Endothelial cell of umbilical vein (primary cell): ENCODE measurements around the gene HECTD2. TPM values are rescaled to one million over a fixed set of nuclear protein-coding genes. Genes with fewer than 3 reads are reported as not detected.

Experiments used
- BruUV-seq: library from RNA; stranded (reverse); fragments of 400-500 nt; replicated peaks from 2 replicates; lab custom pipeline; 2021; lab: Mats Ljungman, UMichigan
- CTCF ChIA-PET: fragments of 300-600, 350-600 bp; sonication (Branson Sonifier 250); formaldehyde crosslinking; loops from one replicate; lab custom pipeline; 2021; ENCODE audit warnings: antibody characterized with exemption, inconsistent platforms; lab: Charles Lee
- POLR2A ChIA-PET: fragments of 300-600, 350-600 bp; sonication (Branson Sonifier 250); formaldehyde crosslinking; loops from one replicate; lab custom pipeline; 2021; ENCODE audit warnings: antibody characterized with exemption, inconsistent platforms; lab: Charles Lee
- DNase-seq: peaks from one replicate; pipeline ENCODE4 v3.0.0-alpha.2; 2011; ENCODE audit warnings: low read depth, low spot score
- FAIRE-seq: peaks from 2 replicates; lab custom pipeline; 2011; peaks lifted over from hg19 to GRCh38; lab: Jason Lieb, UNC
- H2AFZ ChIP-seq: 2 replicates; pipeline ENCODE4 v1.6.0; 2012; ENCODE audit warnings: low read depth, low read length, control low read depth, inconsistent platforms
- H3K27ac ChIP-seq: 2 replicates; pipeline ENCODE4 v1.5.1; 2011; ENCODE audit warnings: low read depth, mild to moderate bottlenecking, control low read depth, low read length, moderate library complexity; ENCODE audit not compliant: insufficient read depth
- H3K27me3 ChIP-seq, 2 experiments: 2 replicates each; pipeline versions ENCODE4 v1.6.0 to v1.6.1; 2011; ENCODE audit warnings: low read length in 2 of 2, mixed read lengths in 1 of 2; ENCODE audit not compliant: control insufficient read depth in 2 of 2, insufficient read depth in 2 of 2
- H3K36me3 ChIP-seq, 2 experiments: 2 replicates in 1 of 2; 3 replicates in 1 of 2; pipeline ENCODE4 v1.5.1; 2011; ENCODE audit warnings: low read length in 2 of 2, mild to moderate bottlenecking in 1 of 2, moderate library complexity in 1 of 2; ENCODE audit not compliant: control insufficient read depth in 2 of 2, insufficient read depth in 2 of 2; ENCODE audit errors: extremely low read depth in 1 of 2
- H3K4me1 ChIP-seq: 3 replicates; pipeline ENCODE4 v1.5.1; 2011; ENCODE audit warnings: mild to moderate bottlenecking, low read length; ENCODE audit not compliant: control insufficient read depth, insufficient read depth; ENCODE audit errors: extremely low read depth
- H3K4me2 ChIP-seq: 2 replicates; pipeline ENCODE4 v1.6.1; 2011; ENCODE audit warnings: low read length, control low read depth, mixed read lengths; ENCODE audit not compliant: insufficient read depth
- H3K4me3 ChIP-seq, 3 experiments: fragments of 200-600 bp in 1 of 3; sonication (generic), shearing (Covaris generic) in 1 of 3; replicated peaks in 1 of 3; 2 replicates each; pipeline ENCODE4 v1.5.1; 2011 to 2016; ENCODE audit warnings: control low read depth in 3 of 3, low read length in 3 of 3, mild to moderate bottlenecking in 2 of 3, inconsistent platforms in 1 of 3, low read depth in 1 of 3, moderate library complexity in 1 of 3; ENCODE audit not compliant: insufficient read depth in 1 of 3
- H3K79me2 ChIP-seq: 2 replicates; pipeline ENCODE4 v1.6.0; 2012; ENCODE audit warnings: low read length, inconsistent platforms; ENCODE audit not compliant: control insufficient read depth, insufficient read depth
- H3K9ac ChIP-seq: replicated peaks from 2 replicates; pipeline ENCODE3; 2011; ENCODE audit warnings: low read length, control low read depth; ENCODE audit not compliant: insufficient read depth; ENCODE audit errors: extremely low read depth
- H3K9me1 ChIP-seq: replicated peaks from 3 replicates; pipeline ENCODE4 v1.6.0; 2011; ENCODE audit warnings: mild to moderate bottlenecking, low read length; ENCODE audit not compliant: control insufficient read depth, insufficient read depth; ENCODE audit errors: extremely low read depth
- H3K9me3 ChIP-seq: replicated peaks from 2 replicates; pipeline ENCODE4 v1.5.1; 2012; ENCODE audit warnings: low read length, inconsistent platforms; ENCODE audit not compliant: control insufficient read depth, insufficient read depth
- H4K20me1 ChIP-seq: replicated peaks from 2 replicates; pipeline ENCODE3; 2011; ENCODE audit warnings: mild to moderate bottlenecking, low read length; ENCODE audit not compliant: control insufficient read depth, insufficient read depth; ENCODE audit errors: extremely low read depth
- EZH2 ChIP-seq: IDR thresholded peaks from 2 replicates; pipeline ENCODE4 v1.6.1; 2012; ENCODE audit warnings: borderline replicate concordance, low read depth, mild to moderate bottlenecking, moderate library complexity, low read length, inconsistent platforms; ENCODE audit not compliant: severe bottlenecking
- FOS ChIP-seq: IDR thresholded peaks from 2 replicates; pipeline ENCODE4 v1.6.1; 2011; ENCODE audit warnings: mild to moderate bottlenecking, low read length, moderate library complexity, borderline replicate concordance; ENCODE audit not compliant: insufficient read depth
- GATA2 ChIP-seq: IDR thresholded peaks from 2 replicates; pipeline ENCODE4 v1.7.0; 2011; ENCODE audit warnings: low read depth, mild to moderate bottlenecking, moderate library complexity, mixed read lengths, low read length; ENCODE audit not compliant: insufficient read length, insufficient read depth
- JUN ChIP-seq: IDR thresholded peaks from 2 replicates; pipeline ENCODE4 v1.6.1; 2011; ENCODE audit warnings: borderline replicate concordance, low read depth; ENCODE audit not compliant: insufficient read length, insufficient read depth
- MYC ChIP-seq: IDR thresholded peaks from one replicate; pipeline ENCODE4 v1.6.1; 2011; ENCODE audit warnings: mild to moderate bottlenecking, low read depth, low read length
- POLR2A ChIP-seq: IDR thresholded peaks from 2 replicates; pipeline ENCODE4 v1.6.1; 2012; ENCODE audit warnings: low read depth, mild to moderate bottlenecking, control low read depth, low read length
- POLR2AphosphoS5 ChIP-seq: IDR thresholded peaks from 2 replicates; pipeline ENCODE4 v1.6.1; 2012; ENCODE audit warnings: low read depth, mild to moderate bottlenecking, control low read depth, low read length, moderate library complexity; ENCODE audit not compliant: insufficient read depth
- dilution Hi-C: fragments of 300-500 bp; cut with MboI; formaldehyde crosslinking; loops from one replicate; pipeline ENCODE4 v1.15.0; 2019; ENCODE audit warnings: low sequenced_read_pairs; ENCODE audit not compliant: extremely low pct_ligation_motif_present
- intact Hi-C: fragments of 100-400 bp; cut with micrococcal nuclease; formaldehyde crosslinking; loops from one replicate; pipeline ENCODE4 v1.10.0; 2022
- polyA plus RNA-seq, 4 experiments: library from polyadenylated mRNA; depleted of rRNA in 3 of 4; stranded (reverse) in 3 of 4; unstranded in 1 of 4; fragments of >200 nt; gene quantifications; 2 replicates each; pipeline versions ENCODE4 v1.2.1 to v1.2.3, GENCODE V29; 2011 to 2012; ENCODE audit warnings: missing spikeins in 1 of 4
- total RNA-seq: library from RNA; stranded (reverse); gene quantifications from 2 replicates; pipeline ENCODE4 v1.2.3, GENCODE V29; 2021
- TF ChIP-seq, protein P1 (sequence below): IDR thresholded peaks from 2 replicates; pipeline ENCODE4 v1.6.1; 2011; ENCODE audit not compliant: insufficient read depth, insufficient read length
- TF ChIP-seq, protein P2 (sequence below), 2 donors: IDR thresholded peaks; 1 replicate in 1 of 2; 2 replicates in 1 of 2; pipeline ENCODE4 v1.5.1; 2011; ENCODE audit warnings: low read length in 2 of 2, mild to moderate bottlenecking in 2 of 2, moderate library complexity in 2 of 2, control low read depth in 1 of 2, inconsistent platforms in 1 of 2, low read depth in 1 of 2; ENCODE audit not compliant: insufficient read depth in 1 of 2; ENCODE audit errors: extremely low read depth in 1 of 2

Gene HECTD2
- total and polyA plus RNA-seq, 2 donors (not counting 3 experiments of a cell fraction or from before 2014, with no cell fraction given), result 4.2 to 10.7 TPM

DNA sequence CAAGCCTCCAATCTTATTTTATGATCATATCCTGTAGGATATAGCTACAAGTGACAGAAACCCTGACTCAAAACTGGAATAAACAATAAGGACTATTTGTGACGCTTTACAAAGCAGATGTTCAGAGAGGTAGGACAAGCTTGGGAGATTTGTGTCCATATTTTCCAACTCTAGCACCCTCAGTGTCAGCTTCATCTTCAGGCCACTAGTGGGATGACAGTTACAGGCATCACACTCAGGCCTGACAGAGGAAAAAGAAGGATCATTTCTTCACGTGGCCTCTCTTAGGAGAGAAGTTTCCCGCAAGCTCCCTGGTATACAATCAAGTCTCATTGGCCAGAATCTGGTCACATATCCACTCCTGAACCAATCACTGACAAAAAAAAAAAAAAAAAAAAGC, 148.3 kb downstream of the HECTD2 start:
- no peaks in the 10 kb centered on the region for H3K79me2 ChIP-seq
- H3K9ac ChIP-seq, result no peak overlapping the region
- POLR2A ChIA-PET, result no interaction called here
- no peaks in the 10 kb centered on the region for H3K36me3 ChIP-seq
- FAIRE-seq, result no peak
- H2AFZ ChIP-seq, result no peak overlapping the region
- intact Hi-C loops (no loop called here), dilution Hi-C loops (no loop called here)
- no peak overlapping the region for H3K4me2 ChIP-seq
- no peak for DNase-seq
- H3K4me3 ChIP-seq, result no peak overlapping the region
- CTCF ChIA-PET, result interaction anchor here (0.9 to 3.1 kb wide), 2 partner anchors 68 to 76 kb away, joined by 4 to 25 read pairs; partner anchors contain the start of gene PPP1R3C
- H3K4me1 ChIP-seq, result no peaks in the 10 kb centered on the region
- H3K27ac ChIP-seq, result no peak overlapping the region
- no peaks in the 10 kb centered on the region for H4K20me1 ChIP-seq
- H3K9me1 ChIP-seq, result no peaks in the 10 kb centered on the region
- peaks cover 6 to 7% of the 10 kb centered on the region in 2 experiments for H3K27me3 ChIP-seq
- no TSS peak for BruUV-seq
- TF ChIP-seq, protein P1, sequence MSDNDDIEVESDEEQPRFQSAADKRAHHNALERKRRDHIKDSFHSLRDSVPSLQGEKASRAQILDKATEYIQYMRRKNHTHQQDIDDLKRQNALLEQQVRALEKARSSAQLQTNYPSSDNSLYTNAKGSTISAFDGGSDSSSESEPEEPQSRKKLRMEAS, result no peak
- no peak for TF ChIP-seq GATA2
- TF ChIP-seq JUN, result no peak
- TF ChIP-seq POLR2AphosphoS5, result no peak
- no peak for TF ChIP-seq FOS
- TF ChIP-seq, protein P2, sequence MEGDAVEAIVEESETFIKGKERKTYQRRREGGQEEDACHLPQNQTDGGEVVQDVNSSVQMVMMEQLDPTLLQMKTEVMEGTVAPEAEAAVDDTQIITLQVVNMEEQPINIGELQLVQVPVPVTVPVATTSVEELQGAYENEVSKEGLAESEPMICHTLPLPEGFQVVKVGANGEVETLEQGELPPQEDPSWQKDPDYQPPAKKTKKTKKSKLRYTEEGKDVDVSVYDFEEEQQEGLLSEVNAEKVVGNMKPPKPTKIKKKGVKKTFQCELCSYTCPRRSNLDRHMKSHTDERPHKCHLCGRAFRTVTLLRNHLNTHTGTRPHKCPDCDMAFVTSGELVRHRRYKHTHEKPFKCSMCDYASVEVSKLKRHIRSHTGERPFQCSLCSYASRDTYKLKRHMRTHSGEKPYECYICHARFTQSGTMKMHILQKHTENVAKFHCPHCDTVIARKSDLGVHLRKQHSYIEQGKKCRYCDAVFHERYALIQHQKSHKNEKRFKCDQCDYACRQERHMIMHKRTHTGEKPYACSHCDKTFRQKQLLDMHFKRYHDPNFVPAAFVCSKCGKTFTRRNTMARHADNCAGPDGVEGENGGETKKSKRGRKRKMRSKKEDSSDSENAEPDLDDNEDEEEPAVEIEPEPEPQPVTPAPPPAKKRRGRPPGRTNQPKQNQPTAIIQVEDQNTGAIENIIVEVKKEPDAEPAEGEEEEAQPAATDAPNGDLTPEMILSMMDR (IDR thresholded peaks at IDR 0.05; ENCODE audit: extremely low read depth in 1 of 2, insufficient read depth in 1 of 2, low read depth in 1 of 2, low read length in 2 of 2), result no peak
- TF ChIP-seq EZH2, result no peak
- TF ChIP-seq MYC, result no peak
- TF ChIP-seq POLR2A, result no peak
- H3K9me3 ChIP-seq, result no peaks in the 10 kb centered on the region
